ENCODE data around the gene OR13J1. TPM values are rescaled to one million over a fixed set of nuclear protein-coding genes. Genes with fewer than 3 reads are reported as not detected.

OR13J1 gene
- total RNA-seq, 1 donor from 2014 or later: not detected

DNA sequence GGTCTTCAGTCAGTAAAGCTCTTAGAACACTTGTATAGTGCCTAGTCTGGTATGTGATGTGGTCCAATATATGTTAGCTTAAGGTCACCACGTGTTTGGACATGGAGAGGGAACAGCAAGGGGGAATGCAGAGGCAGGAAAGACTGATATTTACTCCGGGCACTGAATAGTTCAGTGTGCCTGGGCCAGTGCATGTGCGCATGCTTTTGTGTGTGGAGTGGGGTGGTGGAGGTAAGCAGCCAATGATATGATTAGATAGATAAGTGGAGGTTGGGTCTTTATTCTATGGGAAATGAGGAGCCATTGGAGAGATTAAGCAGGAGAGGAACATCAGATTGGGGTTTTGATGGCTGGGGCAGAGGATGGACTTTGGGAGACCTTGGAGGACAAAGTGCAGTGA is 14.0 kb downstream of the OR13J1 start:
- H3K27ac Mint-ChIP-seq (ENCODE audit: unreplicated experiment): no peak overlapping the region
- DNase-seq (ENCODE audit: low spot score): no peak
- H3K4me3 Mint-ChIP-seq (ENCODE audit: unreplicated experiment): no peak overlapping the region
- peaks cover 4% of the 10 kb centered on the region for H3K36me3 Mint-ChIP-seq (ENCODE audit: low read depth, unreplicated experiment)
- H3K27me3 Mint-ChIP-seq (ENCODE audit: unreplicated experiment): peaks cover 14% of the 10 kb centered on the region
- TF ChIP-seq, protein P1, sequence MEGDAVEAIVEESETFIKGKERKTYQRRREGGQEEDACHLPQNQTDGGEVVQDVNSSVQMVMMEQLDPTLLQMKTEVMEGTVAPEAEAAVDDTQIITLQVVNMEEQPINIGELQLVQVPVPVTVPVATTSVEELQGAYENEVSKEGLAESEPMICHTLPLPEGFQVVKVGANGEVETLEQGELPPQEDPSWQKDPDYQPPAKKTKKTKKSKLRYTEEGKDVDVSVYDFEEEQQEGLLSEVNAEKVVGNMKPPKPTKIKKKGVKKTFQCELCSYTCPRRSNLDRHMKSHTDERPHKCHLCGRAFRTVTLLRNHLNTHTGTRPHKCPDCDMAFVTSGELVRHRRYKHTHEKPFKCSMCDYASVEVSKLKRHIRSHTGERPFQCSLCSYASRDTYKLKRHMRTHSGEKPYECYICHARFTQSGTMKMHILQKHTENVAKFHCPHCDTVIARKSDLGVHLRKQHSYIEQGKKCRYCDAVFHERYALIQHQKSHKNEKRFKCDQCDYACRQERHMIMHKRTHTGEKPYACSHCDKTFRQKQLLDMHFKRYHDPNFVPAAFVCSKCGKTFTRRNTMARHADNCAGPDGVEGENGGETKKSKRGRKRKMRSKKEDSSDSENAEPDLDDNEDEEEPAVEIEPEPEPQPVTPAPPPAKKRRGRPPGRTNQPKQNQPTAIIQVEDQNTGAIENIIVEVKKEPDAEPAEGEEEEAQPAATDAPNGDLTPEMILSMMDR (IDR thresholded peaks at IDR 0.05; ENCODE audit: unreplicated experiment): no peak
- H3K4me1 Mint-ChIP-seq (ENCODE audit: unreplicated experiment): peaks cover 14% of the 10 kb centered on the region
- H3K9me3 Mint-ChIP-seq (ENCODE audit: unreplicated experiment): no peaks in the 10 kb centered on the region

DNA sequence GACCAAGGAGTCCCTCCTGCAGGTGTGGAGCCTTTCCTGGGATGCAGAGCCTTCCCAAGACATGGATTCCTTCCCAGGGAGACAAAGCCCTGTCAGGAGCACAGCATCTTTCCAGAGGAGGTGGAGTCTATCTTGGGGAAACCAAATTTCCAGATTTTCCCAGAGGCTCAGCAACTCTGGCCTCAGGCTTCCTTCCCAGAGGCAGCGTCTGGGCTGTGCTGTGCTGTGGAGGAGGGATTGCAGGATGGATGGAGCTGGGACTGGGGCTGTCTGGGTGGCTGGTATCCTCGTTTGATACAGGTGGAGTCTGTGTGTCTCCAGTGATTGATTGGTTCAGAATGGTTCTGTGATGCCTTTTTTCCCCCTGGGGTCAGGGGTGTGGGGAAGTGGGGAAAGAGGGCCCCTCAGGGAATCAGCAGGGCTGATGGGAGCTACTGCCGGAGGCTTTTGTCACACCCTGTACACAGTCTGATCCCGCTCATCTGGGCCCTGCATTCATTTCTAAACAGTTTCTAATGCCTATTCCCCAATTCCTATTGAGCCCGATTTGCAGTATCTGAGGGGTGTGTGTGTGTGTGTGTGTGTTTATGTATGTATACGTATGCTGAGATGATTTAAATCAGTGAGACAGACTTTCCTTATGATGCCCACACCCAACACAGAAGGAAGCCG is 16.0 kb downstream of the OR13J1 start:
- no peak overlapping the region for H3K27ac Mint-ChIP-seq (ENCODE audit: unreplicated experiment)

DNA sequence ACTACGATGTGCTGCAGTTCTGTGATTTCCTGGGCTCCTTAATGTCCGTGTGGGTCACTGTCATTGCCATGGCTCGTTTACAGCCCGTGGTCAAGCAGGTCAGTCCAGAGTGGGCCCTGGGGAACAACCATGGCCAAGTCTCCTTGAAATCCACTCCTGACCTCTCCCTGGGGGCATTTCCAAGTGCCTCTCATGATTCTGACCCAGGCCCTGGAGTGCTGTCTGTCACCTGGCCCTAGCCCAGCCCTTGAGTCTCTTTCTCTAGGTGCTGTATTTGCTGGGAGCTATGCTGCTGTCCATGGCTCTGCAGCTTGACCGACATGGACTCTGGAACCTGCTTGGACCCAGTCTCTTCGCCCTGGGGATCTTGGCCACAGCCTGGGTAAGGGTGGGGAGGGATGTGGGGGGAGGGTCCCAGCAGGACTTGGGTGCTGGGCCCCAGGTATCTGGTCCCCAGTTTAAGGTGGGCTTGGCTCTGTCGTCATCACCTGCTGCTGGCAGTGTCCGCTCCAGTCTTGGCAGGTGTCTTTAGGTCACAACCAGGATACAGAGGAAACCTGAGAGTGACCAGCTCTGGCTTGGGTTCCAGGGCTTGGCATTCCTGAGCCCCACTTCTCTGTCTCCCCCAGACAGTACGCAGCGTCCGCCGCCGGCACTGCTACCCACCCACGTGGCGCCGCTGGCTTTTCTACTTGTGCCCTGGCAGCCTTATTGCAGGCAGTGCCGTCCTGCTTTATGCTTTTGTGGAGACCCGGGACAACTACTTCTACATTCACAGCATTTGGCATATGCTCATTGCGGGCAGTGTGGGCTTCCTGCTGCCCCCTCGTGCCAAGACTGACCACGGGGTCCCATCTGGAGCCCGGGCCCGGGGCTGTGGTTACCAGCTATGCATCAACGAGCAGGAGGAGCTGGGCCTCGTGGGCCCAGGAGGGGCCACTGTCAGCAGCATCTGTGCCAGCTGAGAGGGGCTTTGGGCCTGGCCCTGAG is 17.0 kb downstream of the OR13J1 start:
- H3K4me1 Mint-ChIP-seq (ENCODE audit: unreplicated experiment): no peaks in the 10 kb centered on the region
- H3K27ac Mint-ChIP-seq (ENCODE audit: unreplicated experiment): no peak overlapping the region
- no peak for DNase-seq (ENCODE audit: low spot score)
- H3K27me3 Mint-ChIP-seq (ENCODE audit: unreplicated experiment): peaks cover 14% of the 10 kb centered on the region
- TF ChIP-seq, protein P1 (IDR thresholded peaks at IDR 0.05; ENCODE audit: unreplicated experiment): no peak
- H3K9me3 Mint-ChIP-seq (ENCODE audit: unreplicated experiment): no peaks in the 10 kb centered on the region
- no peak overlapping the region for H3K4me3 Mint-ChIP-seq (ENCODE audit: unreplicated experiment)
- H3K36me3 Mint-ChIP-seq (ENCODE audit: low read depth, unreplicated experiment): peaks cover 4% of the 10 kb centered on the region

More for the DNA sequence above, 16.0 kb downstream of the OR13J1 start:
- TF ChIP-seq, protein P1 (IDR thresholded peaks at IDR 0.05; ENCODE audit: unreplicated experiment): no peak
- Mint-ChIP-seq H3K36me3 (ENCODE audit: low read depth, unreplicated experiment) (peaks cover 4% of the 10 kb centered on the region), H3K27me3 (ENCODE audit: unreplicated experiment) (peaks cover 14% of the 10 kb centered on the region), H3K9me3 (ENCODE audit: unreplicated experiment) (no peaks in the 10 kb centered on the region), H3K4me3 (ENCODE audit: unreplicated experiment) (no peak overlapping the region), H3K4me1 (ENCODE audit: unreplicated experiment) (peaks cover 6% of the 10 kb centered on the region)
- DNase-seq (ENCODE audit: low spot score): peak; percentile 1

DNA sequence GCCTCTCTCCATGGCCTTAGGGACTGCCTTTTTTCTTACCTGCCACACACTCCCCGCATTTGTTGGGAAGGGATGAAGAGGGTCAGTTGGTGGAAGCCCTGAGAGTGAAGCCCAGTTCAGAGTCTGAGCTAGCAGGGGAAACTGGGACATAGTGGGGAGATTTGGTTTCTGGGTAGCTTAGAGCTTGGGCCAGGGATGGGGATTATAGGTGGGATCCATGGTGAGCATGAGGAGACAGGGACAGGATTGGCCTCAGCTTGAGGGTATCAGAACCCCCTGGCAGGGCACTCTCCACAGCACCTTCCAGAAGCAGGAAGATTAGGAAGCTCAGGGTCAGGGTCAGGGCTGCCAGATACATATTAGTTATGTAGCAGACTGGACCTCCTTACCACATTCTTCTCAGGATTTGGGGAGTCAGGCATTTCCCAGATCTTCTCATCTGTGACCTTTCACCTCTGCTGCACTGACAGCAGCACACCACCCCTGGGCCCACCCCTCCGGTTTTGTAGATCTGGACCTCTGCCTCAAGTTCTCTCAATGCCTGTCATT is 17.9 kb downstream of the OR13J1 start:
- TF ChIP-seq, protein P1 (IDR thresholded peaks at IDR 0.05; ENCODE audit: unreplicated experiment): no peak
- Mint-ChIP-seq H3K4me3 (ENCODE audit: unreplicated experiment) (no peak overlapping the region), H3K27ac (ENCODE audit: unreplicated experiment) (no peak overlapping the region), H3K9me3 (ENCODE audit: unreplicated experiment) (no peaks in the 10 kb centered on the region), H3K36me3 (ENCODE audit: low read depth, unreplicated experiment) (peaks cover 4% of the 10 kb centered on the region), H3K4me1 (ENCODE audit: unreplicated experiment) (no peaks in the 10 kb centered on the region), H3K27me3 (ENCODE audit: unreplicated experiment) (peaks cover 14% of the 10 kb centered on the region)
- DNase-seq (ENCODE audit: low spot score): no peak
